GM19193 (cell line): ENCODE data around the gene NTNG1.

Source experiments
- POLR2A ChIP-seq: IDR thresholded peaks from 4 replicates; pipeline ENCODE4 v1.6.1; 2011; ENCODE audit not compliant: insufficient read depth, insufficient read length; ENCODE audit errors: extremely low read depth

The NTNG1 gene

DNA sequence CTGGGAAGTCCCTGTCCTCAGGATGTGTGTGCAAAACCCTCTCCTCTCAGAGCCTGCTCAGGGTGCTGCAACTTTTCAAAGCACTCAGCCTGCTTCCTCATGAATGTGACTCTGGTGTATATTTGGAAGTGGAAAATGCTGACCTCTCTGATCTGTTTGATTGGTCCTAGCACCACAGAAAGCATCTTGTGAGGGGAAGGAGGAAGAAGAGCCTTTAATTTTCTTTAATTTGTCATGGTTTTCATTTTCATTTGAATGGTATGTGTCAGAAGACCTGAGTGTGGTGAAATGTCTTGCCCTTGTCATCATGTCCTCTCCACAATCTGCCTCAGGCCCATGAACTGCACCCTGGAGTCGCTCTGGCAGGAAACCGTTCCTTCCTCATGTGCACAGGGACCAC is 383.5 kb downstream of the NTNG1 start:
- no peak for TF ChIP-seq POLR2A

GRCh38 chr1:107525145-107525544 is 384.3 kb downstream of the NTNG1 start:
- no peak for TF ChIP-seq POLR2A

DNA sequence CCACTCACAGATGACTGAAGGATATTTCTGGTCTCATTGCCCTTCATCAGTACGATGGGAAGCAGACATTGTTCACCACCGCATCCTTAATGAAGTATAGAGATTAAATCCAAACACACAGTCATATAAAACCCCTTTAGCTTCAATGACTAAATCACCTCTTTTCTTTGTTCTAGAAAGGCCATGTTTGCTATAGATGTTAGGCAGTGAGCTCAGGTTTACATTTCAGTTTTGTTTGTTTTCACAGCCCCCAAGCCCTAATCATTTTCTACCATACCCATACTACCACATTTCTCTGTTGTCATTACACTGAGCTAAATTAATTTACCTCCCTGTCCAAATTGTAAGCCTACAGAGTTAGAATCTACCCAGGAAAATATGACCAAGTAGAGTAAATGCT is 385.1 kb downstream of the NTNG1 start:
- TF ChIP-seq POLR2A = no peak

GRCh38 chr1:107526524-107527198 is 385.8 kb downstream of the NTNG1 start:
- no peak for TF ChIP-seq POLR2A

DNA sequence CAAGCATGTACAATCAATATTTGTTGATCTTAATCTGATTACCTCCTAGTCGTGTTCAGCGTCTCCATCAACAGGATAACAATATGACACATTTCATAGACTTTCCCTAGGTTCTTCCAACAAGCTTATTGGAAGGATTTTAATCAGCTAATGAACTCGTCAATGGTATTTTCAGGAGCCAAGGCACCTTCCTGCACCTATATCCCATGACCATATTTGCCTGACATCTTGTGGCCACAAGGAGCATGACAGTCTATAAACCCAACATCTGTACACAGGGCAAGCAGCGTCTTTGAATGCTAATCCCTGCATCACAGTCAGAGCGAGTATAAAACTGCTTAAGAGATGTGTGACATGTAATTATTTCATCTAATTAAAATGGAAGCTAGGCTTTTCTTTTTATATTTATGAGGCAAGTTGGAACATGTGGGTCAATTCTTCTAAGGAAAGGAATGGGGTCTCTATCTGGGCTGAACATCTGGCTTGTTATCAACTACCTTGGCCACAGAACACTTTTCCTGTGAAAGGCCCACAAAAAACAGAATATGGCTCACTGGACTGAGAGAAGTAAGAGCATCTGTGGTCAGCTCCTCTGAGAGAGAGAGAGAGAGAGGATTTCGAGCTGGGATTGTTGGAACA is 388.8 kb downstream of the NTNG1 start:
- TF ChIP-seq POLR2A = no peak

GRCh38 chr1:107530543-107530942 is 389.7 kb downstream of the NTNG1 start:
- no peak for TF ChIP-seq POLR2A

DNA sequence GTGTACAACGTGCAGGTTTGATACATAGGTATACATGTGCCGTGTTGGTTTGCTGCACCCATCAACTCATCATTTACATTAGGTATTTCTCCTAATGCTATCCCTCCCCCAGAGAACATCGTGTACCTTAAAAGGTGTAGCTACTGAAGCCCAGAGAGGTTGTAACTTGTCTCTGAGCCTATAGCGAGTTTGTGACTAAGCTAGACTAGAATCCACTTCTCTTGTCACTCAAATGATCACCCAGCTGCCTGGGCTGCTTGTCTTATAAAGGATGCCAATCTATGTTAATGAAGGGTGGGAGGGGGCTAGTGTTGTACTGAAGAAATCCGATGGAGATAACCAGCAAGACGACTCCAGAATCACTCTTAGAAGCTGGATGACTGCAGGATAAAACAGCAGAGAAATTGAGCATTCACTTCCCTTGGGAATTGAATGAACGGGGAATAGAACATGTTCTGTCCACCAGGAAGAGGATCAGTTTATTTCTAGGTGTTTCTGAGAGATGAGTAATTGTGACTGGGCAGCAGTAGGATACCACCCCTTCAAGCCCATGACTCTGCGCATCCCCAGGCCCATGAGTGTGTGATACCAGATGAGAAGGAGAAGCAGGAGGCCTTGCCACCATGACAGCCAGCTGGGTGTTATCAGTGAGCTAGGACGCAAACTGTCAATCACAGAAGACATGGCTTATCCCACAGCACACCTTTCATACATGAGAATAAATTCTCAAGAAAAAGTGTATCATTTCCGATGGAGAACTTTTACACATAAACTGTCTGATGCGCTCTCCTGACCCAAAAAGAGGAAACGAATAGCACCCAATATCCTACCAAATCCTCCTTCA is 390.4 kb downstream of the NTNG1 start:
- TF ChIP-seq POLR2A = no peak

DNA sequence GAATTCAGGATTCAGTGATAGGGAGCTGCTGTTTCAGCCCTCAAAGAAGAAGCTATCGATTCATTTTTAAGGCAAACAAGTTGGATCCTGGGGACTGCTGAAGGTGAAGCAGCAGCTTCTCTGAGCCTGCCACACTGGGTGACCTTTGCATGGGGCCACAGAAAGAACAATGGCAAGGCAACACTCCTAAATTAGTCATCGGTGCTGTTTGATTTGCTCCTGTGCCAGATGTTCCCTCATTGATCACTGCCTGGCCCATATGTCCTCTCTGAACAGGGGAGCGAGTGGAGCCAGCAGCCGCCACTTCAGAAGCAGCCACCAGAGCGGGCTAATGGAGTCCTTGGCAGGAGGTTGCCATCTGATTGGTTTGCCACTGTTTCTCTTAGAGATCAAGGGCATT is 391.5 kb downstream of the NTNG1 start:
- TF ChIP-seq POLR2A = no peak
